Femur (tissue), 1 donor: ENCODE measurements around the gene TK2.
"Not testable (repeated sequence)": the region's sequence is repeated elsewhere in the genome, so short reads cannot be mapped to it uniquely, and the experiment has no call there.

Experiments used
- DNase-seq: peaks from one replicate; pipeline ENCODE4 v3.0.0-alpha.2; 2017

The TK2 gene

GRCh38 chr16:66519482-66520373, 30.2 kb downstream of the TK2 start:
- DNase-seq, result no peak

DNA sequence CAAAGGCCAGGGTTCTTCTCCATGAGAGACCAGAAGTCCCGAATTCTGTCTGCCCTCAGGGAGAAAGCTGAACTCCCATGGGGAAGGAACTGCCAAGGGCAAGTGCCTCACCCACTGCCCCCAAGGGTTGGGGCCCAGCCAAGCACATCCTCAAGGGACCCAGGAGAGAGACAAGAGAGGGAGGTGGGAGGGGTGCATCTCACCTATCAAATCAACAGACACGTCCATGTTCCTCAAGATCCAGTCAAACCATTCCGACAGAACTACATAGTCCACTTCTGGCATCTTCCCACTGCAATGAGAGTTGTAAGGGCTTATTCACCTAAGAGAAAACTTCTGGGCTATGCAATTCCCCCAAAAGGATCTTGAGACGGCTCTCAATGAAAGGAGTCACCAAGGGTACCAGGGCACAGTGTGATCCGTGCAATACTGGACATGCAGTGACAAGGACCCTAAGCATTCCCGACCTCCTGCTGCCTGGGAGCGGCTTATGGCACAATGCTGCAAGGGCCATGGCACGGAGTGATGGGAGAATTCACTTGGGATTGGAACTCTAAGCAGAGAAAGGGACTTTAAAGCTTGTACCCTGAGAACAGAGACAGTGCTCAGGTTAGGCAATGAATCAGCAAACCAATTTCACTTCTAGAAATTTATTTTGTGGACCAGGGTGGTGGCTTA, 32.2 kb downstream of the TK2 start:
- no peak for DNase-seq

DNA sequence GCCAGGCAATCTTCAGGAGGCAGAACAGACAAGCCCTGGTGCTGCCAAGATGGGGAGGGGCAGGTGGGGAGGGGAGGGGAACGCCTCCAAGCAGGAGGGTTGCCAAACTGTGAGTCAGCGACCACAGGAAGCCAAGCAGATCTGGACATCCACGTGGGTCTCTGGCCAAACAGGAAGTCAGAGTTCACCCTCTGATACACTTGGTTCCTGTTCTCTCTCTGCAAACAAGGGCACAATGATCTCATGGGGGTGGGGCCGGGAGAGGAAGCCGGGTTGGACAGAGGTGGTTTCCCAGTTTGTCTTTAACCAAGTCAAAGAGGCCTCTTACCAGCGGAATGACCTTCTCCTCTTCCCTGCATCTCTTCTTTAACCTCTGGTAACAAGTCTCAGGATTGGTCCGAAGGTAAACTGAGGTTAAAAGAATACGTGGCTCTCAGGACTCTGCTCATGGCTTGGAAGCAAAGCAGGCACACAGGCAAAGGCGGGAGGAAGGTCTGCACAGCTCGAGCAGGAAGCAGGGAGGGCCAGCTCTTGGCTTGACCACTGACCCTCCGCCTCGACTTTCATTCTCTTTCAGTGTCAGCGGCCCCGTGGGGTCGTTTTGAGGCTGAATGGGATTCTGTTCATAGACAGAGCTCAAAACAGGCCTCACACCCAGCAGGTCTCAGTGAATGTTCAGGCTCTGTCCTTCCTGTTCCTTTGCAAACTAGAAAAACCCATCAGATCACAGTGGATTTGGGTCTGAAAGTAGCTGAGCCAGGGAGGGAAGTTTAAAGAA, 32.9 kb downstream of the TK2 start:
- peak; percentile 96 for DNase-seq

GRCh38 chr16:66516509-66516807, 33.5 kb downstream of the TK2 start:
- no peak for DNase-seq

GRCh38 chr16:66515596-66516508, 34.1 kb downstream of the TK2 start:
- no peak for DNase-seq

DNA sequence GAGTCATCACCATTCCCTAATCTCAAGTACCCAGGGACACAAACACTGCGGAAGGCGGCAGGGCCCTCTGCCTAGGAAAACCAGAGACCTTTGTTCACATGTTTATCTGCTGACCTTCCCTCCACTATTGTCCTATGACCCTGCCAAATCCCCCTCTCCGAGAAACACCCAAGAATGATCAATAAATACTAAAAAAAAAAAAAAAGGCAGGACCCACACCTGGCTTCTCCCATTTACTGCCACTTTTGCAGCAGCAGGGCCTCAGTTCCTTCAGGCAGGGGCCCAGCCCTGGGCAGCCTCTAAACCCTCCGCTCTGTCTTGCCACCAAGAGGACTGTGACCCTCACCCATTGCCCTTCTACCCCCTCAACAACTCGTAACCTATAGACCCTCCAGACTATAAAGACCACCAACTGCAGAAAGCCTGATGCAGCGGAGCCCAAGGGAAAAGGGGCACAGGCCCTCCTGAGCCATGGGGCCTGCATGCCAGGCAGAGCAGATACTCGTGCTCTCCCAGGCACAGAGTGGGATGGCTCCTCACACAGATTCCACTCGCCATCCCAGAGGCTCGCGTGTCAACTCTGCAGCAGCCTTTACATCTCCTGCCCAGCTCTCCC, 34.8 kb downstream of the TK2 start:
- DNase-seq, result not testable (repeated sequence)

GRCh38 chr16:66514391-66514790, 35.5 kb downstream of the TK2 start:
- DNase-seq, result not testable (repeated sequence)

- DNase-seq, result no peak
Observed at GRCh38 chr16:66513111-66513723, 36.7 kb downstream of the TK2 start.

GRCh38 chr16:66512272-66513110, 37.4 kb downstream of the TK2 start:
- DNase-seq, result no peak

DNA sequence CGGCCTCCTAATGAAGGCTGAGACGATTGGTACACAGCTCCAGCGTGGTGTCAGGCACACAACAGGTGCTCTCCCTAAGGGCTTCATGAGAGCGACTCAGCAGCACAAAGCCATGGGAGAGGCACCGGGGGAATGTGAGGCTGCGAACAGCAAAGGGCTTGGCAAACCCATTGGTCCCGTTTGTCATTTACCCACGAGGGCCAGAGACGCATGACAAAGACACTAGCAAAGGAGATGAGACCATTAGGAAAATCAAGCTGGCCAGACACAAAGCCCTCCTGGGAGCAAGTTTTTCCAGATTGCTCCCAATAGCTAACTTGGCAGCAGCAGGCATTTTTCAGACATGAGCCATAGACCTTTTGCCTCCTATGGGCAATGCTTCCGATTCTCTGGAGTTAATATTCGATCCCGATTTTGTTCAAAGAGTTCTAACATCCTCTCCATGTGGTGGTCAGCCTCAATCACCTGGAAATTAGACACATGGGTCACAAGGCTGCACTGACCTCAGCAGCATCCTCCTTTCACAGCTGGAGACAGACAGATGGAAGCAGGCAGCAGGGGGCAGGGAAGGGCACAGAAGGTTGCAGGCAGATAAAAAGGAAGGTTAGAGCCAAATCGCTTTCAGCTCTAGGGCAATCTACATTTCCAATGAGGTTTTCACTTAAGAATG, 38.2 kb downstream of the TK2 start:
- no peak for DNase-seq

GRCh38 chr16:66510711-66511601, 39.0 kb downstream of the TK2 start:
- DNase-seq, result no peak

GRCh38 chr16:66510298-66510697, 39.6 kb downstream of the TK2 start:
- DNase-seq, result no peak

DNA sequence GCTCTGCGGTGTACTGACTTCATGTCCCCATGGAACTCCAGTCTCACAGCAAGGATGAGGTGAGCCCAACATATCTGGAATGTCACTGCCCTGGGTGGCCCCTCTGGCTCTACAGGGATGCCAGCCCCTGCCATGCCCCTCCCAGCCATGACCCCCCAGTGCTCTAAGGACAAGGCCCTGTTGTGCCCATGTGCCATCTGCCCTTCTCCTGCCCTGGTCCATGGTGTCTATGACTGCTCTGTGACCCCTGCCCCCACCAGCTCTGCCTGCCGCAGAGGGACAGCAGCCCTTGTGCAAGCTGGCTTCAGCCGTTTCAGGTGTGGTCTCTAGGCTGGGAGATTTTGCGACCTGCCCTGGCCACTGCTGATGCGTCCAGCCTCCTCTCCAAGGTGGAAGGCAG, 40.3 kb downstream of the TK2 start:
- DNase-seq, result no peak

DNA sequence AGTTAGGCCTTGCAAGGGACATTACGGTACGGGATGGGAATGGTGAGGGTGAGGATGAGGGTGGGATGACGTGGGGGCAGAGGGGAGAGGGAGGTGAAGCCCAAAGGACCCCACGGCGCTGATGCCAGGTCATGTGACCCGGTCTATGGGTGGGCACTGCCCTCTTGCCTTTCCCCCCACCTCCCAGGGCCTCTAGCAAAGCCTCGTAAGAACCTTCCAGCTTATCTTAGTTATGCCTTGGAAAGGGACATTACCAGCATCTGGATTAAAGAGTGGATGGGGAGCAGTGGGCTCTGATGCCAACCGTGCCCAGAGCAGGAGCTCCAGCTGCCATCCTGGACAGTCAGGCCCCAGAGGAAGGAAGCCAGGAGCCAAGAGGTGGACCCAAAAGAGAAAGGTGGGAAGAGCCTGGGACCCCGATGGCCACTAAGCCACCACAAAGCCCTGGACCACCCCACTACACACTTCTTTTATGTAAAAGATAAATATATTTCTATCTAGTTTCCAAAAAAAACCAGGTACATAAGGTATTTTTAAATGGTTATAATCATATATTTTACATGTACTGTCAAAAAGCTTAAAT, 40.9 kb downstream of the TK2 start:
- no peak for DNase-seq

DNA sequence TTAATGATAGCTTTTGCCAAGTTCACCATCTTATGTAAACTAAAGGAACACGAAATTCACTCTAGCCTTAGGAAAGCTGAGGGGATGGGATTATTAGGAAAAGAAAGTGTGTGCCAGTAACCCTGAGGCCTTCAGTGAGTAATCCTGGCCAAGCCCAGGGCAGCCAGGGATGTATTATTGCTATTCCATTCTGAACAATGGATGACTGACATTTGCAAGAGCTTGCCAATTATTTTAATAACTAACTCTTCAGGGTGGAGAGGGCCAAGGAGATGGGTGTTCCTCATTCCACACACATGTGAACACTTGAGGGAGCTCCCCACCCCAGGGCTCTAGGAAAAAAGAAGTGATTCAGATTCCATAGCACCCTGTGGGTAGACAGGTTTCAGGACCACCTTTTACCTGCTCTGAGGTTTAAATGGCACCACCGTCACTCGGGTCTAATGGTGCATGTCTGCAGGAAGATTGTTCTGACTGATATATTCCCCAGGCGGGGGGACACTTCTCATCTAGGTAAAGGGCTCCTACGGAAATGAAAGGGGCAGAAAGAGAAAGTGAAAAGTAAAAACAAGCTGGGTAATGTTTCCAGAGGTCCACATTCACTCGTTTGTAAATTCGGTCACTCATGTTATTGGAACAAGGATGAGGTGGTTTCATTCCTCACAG, 41.5 kb downstream of the TK2 start:
- no peak for DNase-seq

DNA sequence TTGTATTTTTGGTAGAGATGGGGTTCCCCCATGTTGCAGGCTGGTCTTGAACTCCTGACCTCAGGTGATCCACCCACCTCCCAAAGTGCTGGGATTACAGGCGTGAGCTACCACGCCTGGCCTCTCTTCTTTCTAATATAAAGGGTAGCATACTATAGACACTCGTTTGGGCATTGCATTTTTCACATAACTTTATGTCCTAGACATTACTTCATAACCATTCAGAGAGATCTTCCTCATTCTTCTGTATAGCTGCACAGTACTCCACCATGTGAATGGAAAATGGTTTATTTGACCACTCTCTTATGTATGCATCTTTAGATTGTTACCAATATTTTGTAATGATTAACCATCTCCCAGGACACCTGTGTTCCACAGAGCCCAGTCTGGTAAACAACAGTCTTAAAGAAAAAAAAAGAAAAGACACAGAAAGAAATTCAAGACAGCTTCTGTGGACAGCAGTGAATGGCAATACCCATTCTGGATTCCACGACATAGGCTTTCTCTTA, 42.1 kb downstream of the TK2 start:
- DNase-seq, result no peak

DNA sequence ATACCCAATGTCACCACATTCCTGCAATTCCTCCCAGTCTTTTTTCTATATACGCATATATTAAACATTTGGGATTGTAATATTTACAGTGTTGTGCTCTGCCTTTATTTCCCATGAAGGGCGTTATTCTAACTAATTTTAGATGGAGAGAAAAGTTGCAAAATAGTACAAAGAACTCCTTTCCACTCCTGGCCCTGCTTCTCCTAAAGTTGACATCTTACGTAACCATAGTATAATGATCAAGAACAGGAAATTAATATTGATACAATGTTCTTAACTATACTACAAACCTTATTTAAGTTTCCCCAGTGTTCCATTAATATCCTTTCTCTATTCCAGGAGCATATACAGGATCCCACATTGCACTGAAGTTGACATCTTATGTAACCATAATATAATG, 46.3 kb downstream of the TK2 start:
- no peak for DNase-seq

- DNase-seq, result peak; percentile 18
Observed at GRCh38 chr16:66503030-66503429, 46.9 kb downstream of the TK2 start.
